MM.1S (cell line): ENCODE data around the gene DCX.

ENCODE experiments used
- DNase-seq: peaks from one replicate; pipeline ENCODE4 v3.0.0-alpha.2; 2015
- H2AFZ ChIP-seq: fragments of 300-600 bp; sonication (generic); 2 replicates; pipeline ENCODE4 v1.6.0; 2016; ENCODE audit warnings: antibody characterized with exemption, low read length
- H3F3A ChIP-seq: fragments of 300-600 bp; sonication (generic); 2 replicates; pipeline ENCODE4 v1.6.1; 2016; ENCODE audit warnings: mild to moderate bottlenecking, antibody characterized with exemption, low read length, moderate library complexity, mixed read lengths; ENCODE audit not compliant: insufficient read depth
- H3K27ac ChIP-seq: fragments of 300-600 bp; sonication (generic); 2 replicates; pipeline ENCODE4 v1.5.1; 2016; ENCODE audit warnings: mild to moderate bottlenecking, low read length
- H3K27me3 ChIP-seq: fragments of 300-600 bp; sonication (generic); replicated peaks from 2 replicates; pipeline ENCODE4 v1.6.0; 2016; ENCODE audit warnings: low read length; ENCODE audit not compliant: insufficient read depth
- H3K36me3 ChIP-seq: fragments of 300-600 bp; sonication (generic); replicated peaks from 2 replicates; pipeline ENCODE4 v1.6.1; 2016; ENCODE audit warnings: mild to moderate bottlenecking, low read length, mixed read lengths; ENCODE audit not compliant: insufficient read depth
- H3K4me1 ChIP-seq: fragments of 300-600 bp; sonication (generic); 2 replicates; pipeline ENCODE4 v1.6.1; 2016; ENCODE audit warnings: low read length, mixed read lengths
- H3K4me2 ChIP-seq: fragments of 300-600 bp; sonication (generic); 2 replicates; pipeline ENCODE4 v1.6.0; 2016; ENCODE audit warnings: low read depth, low read length
- H3K4me3 ChIP-seq: fragments of 300-600 bp; sonication (generic); 2 replicates; pipeline ENCODE4 v1.5.1; 2016; ENCODE audit warnings: low read length, mixed read lengths
- H3K79me2 ChIP-seq: fragments of 300-600 bp; sonication (generic); 2 replicates; pipeline ENCODE4 v1.6.1; 2016; ENCODE audit warnings: mixed run types, low read length, mixed read lengths
- H3K9ac ChIP-seq: fragments of 300-600 bp; sonication (generic); 2 replicates; pipeline ENCODE4 v1.6.1; 2016; ENCODE audit warnings: low read length, mixed read lengths
- H3K9me2 ChIP-seq: fragments of 300-600 bp; sonication (generic); replicated peaks from 2 replicates; pipeline ENCODE4 v1.6.1; 2016; ENCODE audit warnings: mild to moderate bottlenecking, low read length, mixed read lengths; ENCODE audit not compliant: insufficient read depth
- H3K9me3 ChIP-seq: fragments of 300-600 bp; sonication (generic); replicated peaks from 2 replicates; pipeline ENCODE4 v1.6.1; 2016; ENCODE audit warnings: mild to moderate bottlenecking, low read length, mixed read lengths; ENCODE audit not compliant: insufficient read depth
- H4K20me1 ChIP-seq: fragments of 300-600 bp; sonication (generic); 2 replicates; pipeline ENCODE4 v1.6.1; 2016; ENCODE audit warnings: mild to moderate bottlenecking, low read length, moderate library complexity, mixed read lengths; ENCODE audit not compliant: insufficient read depth
- EZH2 ChIP-seq: fragments of 300-600 bp; sonication (generic); optimal IDR thresholded peaks from 2 replicates; pipeline ENCODE3; 2017; ENCODE audit warnings: low read depth, mild to moderate bottlenecking, antibody characterized with exemption, low read length, mixed read lengths
- EZH2phosphoT487 ChIP-seq: fragments of 300-600 bp; sonication (generic); IDR thresholded peaks from 2 replicates; pipeline ENCODE4 v1.6.1; 2018; ENCODE audit warnings: antibody characterized with exemption, low read length
- TF ChIP-seq, protein P1 (sequence below): fragments of 300-600 bp; sonication (generic); IDR thresholded peaks from 2 replicates; pipeline ENCODE4 v1.5.1; 2016; ENCODE audit warnings: antibody characterized with exemption, low read length, mixed read lengths

Gene DCX

DNA sequence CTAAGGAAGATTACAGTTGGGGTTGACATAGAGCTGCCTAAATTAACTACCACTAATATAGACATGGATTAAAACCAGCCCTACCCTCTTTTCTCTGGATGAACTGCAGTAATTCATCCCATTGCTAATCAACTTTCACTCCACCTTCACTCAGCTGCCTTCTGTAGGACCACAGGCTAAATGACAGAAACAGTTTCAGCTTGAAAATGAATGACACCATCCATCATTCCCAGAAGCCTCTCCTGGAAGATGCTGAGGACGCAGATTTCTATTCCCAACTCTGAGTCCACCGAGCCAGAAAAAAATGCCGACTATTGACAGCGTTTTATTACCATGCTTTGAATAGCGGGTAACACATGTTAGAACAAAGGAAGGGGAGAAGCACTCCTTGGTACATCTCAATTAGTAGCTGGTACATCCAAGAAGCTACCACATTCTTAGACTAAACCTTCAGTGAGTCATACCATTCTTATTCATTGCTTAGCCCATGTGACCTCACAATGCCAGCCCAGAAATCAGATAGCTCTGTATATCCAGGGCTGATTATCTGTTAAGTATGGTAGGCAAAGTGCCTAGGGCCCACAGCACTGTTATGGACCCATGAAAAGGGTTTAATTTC lies 25.3 kb downstream of the DCX start:
- H3K79me2 ChIP-seq = no peaks in the 10 kb centered on the region
- no peaks in the 10 kb centered on the region for H3K36me3 ChIP-seq
- no peak overlapping the region for H3K4me3 ChIP-seq
- no peaks in the 10 kb centered on the region for H3K4me1 ChIP-seq
- no peak overlapping the region for H3K9ac ChIP-seq
- no peak for TF ChIP-seq EZH2
- no peak for TF ChIP-seq EZH2phosphoT487
- TF ChIP-seq, protein P1, sequence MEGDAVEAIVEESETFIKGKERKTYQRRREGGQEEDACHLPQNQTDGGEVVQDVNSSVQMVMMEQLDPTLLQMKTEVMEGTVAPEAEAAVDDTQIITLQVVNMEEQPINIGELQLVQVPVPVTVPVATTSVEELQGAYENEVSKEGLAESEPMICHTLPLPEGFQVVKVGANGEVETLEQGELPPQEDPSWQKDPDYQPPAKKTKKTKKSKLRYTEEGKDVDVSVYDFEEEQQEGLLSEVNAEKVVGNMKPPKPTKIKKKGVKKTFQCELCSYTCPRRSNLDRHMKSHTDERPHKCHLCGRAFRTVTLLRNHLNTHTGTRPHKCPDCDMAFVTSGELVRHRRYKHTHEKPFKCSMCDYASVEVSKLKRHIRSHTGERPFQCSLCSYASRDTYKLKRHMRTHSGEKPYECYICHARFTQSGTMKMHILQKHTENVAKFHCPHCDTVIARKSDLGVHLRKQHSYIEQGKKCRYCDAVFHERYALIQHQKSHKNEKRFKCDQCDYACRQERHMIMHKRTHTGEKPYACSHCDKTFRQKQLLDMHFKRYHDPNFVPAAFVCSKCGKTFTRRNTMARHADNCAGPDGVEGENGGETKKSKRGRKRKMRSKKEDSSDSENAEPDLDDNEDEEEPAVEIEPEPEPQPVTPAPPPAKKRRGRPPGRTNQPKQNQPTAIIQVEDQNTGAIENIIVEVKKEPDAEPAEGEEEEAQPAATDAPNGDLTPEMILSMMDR = no peak
- DNase-seq = no peak
- H4K20me1 ChIP-seq = no peaks in the 10 kb centered on the region
- H3K9me3 ChIP-seq = no peaks in the 10 kb centered on the region
- H3K27me3 ChIP-seq = no peaks in the 10 kb centered on the region
- H3F3A ChIP-seq = no peaks in the 10 kb centered on the region
- H3K27ac ChIP-seq = no peak overlapping the region
- H2AFZ ChIP-seq = no peak overlapping the region
- H3K4me2 ChIP-seq = no peak overlapping the region
- no peaks in the 10 kb centered on the region for H3K9me2 ChIP-seq

DNA sequence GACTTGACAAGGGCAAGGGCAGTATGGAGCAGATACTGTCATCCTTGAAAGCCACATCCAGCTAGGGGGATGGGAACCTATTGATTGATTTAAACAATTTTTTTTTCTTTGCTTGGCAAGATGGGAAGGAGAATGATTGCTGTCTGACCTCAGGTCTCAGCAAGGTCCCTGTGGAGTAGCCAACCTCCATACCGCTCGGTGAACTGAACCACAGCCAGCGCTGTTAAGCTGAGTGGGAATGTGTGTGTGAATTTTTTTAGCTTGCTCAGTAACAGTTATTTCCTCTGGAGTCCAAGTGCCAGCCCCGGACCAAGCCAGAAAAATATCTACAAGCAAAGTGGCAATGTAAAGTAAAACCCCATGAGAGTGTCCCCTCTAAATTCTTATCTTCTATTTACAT lies 25.9 kb downstream of the DCX start:
- H3K27ac ChIP-seq = no peak overlapping the region
- H3K36me3 ChIP-seq = no peaks in the 10 kb centered on the region
- H3K4me2 ChIP-seq = no peak overlapping the region
- H3K9ac ChIP-seq = no peak overlapping the region
- no peaks in the 10 kb centered on the region for H3F3A ChIP-seq
- H3K4me1 ChIP-seq = no peaks in the 10 kb centered on the region
- DNase-seq = no peak
- no peaks in the 10 kb centered on the region for H3K79me2 ChIP-seq
- no peak overlapping the region for H3K4me3 ChIP-seq
- H2AFZ ChIP-seq = no peak overlapping the region
- H3K9me2 ChIP-seq = no peaks in the 10 kb centered on the region
- TF ChIP-seq, protein P1 = no peak
- TF ChIP-seq EZH2 (no peak), EZH2phosphoT487 (no peak)
- no peaks in the 10 kb centered on the region for H4K20me1 ChIP-seq
- H3K9me3 ChIP-seq = no peaks in the 10 kb centered on the region
- H3K27me3 ChIP-seq = no peaks in the 10 kb centered on the region

DNA sequence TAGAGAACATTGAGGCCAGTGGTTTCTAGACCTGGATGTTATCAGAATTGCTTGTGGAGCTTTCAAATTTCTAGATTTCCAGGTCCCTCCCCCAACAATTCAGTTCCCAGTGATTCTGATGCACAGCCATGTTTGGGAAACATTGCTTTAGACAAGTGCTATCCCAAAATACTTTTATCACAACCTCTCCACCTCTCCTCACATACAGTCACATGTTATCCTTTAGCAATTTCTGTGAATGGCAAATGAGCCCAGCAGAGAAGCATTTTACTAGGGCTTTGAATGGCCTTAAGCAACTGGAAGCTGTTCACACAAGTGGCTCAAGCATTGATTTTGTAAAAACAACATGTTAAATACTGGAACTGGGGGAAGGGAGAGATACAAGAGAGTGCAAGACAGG lies 29.7 kb downstream of the DCX start:
- no peaks in the 10 kb centered on the region for H3K9me2 ChIP-seq
- no peaks in the 10 kb centered on the region for H4K20me1 ChIP-seq
- no peak overlapping the region for H3K9ac ChIP-seq
- no peak overlapping the region for H3K27ac ChIP-seq
- no peaks in the 10 kb centered on the region for H3K4me1 ChIP-seq
- H3F3A ChIP-seq = no peaks in the 10 kb centered on the region
- H3K4me3 ChIP-seq = no peak overlapping the region
- no peak overlapping the region for H2AFZ ChIP-seq
- H3K27me3 ChIP-seq = no peaks in the 10 kb centered on the region
- H3K9me3 ChIP-seq = no peaks in the 10 kb centered on the region
- TF ChIP-seq EZH2phosphoT487 (no peak), EZH2 (no peak)
- TF ChIP-seq, protein P1 = no peak
- H3K79me2 ChIP-seq = no peaks in the 10 kb centered on the region
- DNase-seq = no peak
- no peak overlapping the region for H3K4me2 ChIP-seq
- no peaks in the 10 kb centered on the region for H3K36me3 ChIP-seq
